ENCODE data around the gene TNFRSF4.

Gene TNFRSF4

DNA sequence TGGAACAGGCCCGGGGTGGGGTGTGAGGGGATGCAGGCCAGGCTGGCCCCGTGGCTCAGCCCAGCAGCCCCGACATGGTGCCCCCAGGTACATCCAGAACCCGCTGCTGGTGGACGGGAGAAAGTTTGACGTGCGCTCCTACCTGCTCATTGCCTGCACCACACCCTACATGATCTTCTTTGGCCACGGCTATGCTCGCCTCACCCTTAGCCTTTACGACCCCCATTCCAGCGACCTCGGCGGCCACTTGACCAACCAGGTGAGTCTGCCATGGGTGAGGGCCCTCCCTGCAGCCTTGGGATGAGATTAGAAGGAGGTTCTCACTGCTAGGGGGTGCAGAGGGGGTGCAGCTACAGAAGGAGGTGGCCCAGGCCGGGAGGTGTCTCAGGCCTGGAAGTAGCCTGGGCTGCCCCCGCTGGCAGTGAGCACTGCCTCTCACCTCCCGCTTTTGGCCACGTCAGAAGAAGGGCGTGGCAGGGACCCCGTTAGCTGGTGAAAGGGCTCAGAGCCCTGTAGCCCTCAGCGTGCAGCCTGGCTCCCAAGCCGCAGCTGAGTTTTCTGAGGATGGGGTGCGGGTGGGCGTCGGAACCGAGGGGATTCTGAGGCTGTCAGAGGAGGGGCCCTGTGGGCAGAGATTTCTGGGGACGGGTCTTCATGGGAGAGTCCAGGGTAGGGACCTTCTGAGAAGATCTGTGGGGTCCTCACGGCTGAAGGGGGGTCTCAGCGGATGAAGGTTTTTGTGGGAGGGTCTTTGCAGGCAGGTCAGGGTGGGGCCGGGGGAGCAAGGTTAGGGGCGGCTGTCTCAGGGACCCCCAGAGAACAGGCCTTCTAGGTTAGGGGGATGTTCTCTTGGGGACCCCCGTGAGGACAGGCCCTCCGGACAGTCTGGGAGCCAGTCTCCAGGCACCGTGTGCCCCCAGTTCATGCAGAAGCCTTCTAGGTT, 29.8 kb downstream of the TNFRSF4 start:
- no peak overlapping the region for H3K4me3 ChIP-seq (replicated peaks; ENCODE audit: low read depth, low read length)
- DNase-seq (ENCODE audit: extremely low read depth, low read depth), result no peak
- TF ChIP-seq, protein P1, sequence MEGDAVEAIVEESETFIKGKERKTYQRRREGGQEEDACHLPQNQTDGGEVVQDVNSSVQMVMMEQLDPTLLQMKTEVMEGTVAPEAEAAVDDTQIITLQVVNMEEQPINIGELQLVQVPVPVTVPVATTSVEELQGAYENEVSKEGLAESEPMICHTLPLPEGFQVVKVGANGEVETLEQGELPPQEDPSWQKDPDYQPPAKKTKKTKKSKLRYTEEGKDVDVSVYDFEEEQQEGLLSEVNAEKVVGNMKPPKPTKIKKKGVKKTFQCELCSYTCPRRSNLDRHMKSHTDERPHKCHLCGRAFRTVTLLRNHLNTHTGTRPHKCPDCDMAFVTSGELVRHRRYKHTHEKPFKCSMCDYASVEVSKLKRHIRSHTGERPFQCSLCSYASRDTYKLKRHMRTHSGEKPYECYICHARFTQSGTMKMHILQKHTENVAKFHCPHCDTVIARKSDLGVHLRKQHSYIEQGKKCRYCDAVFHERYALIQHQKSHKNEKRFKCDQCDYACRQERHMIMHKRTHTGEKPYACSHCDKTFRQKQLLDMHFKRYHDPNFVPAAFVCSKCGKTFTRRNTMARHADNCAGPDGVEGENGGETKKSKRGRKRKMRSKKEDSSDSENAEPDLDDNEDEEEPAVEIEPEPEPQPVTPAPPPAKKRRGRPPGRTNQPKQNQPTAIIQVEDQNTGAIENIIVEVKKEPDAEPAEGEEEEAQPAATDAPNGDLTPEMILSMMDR (IDR thresholded peaks at IDR 0.05; ENCODE audit: low read depth, low read length, missing control alignments), result no peak

DNA sequence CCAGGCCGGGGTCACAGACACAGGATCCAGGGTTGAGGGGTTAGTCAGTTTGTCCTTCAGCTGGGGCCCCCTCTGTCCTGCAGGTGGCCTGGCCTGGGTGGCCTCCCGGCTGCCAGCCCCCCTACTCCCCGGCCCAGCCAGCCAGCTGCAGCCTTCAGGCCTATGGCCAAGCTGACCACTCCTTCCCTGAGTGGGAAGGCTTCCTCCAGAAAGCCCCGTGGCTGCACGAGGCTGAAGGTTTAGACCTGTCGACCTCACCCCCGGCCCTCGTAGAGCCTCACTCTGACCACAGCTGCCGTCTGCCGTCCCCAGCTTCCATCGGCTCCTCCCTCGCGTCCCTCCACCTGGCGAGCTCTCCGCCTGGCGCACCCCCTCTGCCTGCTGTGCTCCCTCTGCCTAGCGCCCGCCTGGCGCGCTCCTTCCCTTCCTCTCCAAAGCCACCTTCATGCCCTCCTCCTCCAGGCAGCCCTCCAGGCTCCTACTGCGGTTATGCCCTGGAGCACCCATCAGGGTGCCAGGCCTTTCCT, 30.7 kb downstream of the TNFRSF4 start:
- DNase-seq (ENCODE audit: extremely low read depth, low read depth), result no peak
- no peak overlapping the region for H3K4me3 ChIP-seq (replicated peaks; ENCODE audit: low read depth, low read length)
- TF ChIP-seq, protein P1 (IDR thresholded peaks at IDR 0.05; ENCODE audit: low read depth, low read length, missing control alignments), result no peak

DNA sequence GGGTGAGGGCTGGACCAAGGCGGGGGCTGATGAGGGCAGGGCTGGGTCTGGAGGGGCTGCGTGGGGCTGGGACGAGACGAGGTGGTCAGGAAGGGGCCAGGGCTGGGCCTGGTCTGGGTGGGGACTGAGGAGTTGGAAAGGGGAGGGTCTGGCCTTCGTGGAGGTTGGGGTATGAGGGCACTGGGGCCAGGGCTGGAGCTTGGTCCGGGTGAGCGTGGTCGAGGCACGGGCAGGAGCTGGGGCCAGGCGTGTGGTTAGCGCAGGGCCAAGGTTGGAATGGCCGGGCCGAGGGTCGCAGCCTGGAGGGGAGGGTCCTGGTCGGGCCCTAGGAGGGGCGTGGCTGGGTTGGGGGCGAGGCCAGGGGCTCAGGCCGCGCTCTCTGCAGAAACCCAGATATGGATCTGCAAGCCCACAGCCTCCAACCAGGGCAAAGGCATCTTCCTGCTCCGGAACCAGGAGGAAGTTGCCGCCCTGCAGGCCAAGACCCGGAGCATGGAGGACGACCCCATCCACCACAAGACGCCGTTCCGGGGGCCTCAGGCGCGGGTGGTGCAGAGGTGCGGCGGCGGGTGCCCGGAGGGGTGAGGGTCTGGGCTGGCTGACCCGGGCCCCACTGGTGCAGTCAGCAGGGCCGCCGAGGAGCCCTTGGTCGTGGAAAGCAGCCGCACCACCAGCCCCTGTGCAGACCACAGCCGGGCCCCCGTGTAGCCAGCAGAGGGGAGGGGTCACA, 31.3 kb downstream of the TNFRSF4 start:
- TF ChIP-seq, protein P1 (IDR thresholded peaks at IDR 0.05; ENCODE audit: low read depth, low read length, missing control alignments), result no peak
- no peak for DNase-seq (ENCODE audit: extremely low read depth, low read depth)
- H3K4me3 ChIP-seq (replicated peaks; ENCODE audit: low read depth, low read length), result no peak overlapping the region

DNA sequence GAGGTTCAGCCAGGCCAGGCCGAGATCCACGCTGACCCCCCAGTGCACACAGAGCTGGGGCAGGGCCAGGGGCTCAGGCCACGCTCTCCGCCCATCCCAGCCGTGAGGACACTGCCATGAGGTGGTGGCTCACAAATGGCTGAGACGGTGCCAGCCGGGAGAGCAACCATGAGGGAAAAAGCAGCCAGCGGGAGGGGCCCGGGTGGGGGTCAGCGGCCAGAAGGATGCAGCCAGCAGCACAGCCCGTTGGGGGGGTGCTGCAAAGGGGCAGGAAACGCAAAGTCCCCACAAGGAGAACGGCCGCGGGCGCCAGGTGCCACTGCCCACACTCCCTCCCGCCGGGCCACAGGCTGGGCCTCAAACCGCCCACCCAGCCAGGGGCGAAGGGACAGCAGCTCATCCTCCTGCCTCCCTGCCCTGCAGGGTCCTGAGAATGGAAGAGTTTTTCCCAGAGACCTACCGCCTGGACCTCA, 32.0 kb downstream of the TNFRSF4 start:
- H3K4me3 ChIP-seq (replicated peaks; ENCODE audit: low read depth, low read length), result no peak overlapping the region
- TF ChIP-seq, protein P1 (IDR thresholded peaks at IDR 0.05; ENCODE audit: low read depth, low read length, missing control alignments), result no peak
- no peak for DNase-seq (ENCODE audit: extremely low read depth, low read depth)

DNA sequence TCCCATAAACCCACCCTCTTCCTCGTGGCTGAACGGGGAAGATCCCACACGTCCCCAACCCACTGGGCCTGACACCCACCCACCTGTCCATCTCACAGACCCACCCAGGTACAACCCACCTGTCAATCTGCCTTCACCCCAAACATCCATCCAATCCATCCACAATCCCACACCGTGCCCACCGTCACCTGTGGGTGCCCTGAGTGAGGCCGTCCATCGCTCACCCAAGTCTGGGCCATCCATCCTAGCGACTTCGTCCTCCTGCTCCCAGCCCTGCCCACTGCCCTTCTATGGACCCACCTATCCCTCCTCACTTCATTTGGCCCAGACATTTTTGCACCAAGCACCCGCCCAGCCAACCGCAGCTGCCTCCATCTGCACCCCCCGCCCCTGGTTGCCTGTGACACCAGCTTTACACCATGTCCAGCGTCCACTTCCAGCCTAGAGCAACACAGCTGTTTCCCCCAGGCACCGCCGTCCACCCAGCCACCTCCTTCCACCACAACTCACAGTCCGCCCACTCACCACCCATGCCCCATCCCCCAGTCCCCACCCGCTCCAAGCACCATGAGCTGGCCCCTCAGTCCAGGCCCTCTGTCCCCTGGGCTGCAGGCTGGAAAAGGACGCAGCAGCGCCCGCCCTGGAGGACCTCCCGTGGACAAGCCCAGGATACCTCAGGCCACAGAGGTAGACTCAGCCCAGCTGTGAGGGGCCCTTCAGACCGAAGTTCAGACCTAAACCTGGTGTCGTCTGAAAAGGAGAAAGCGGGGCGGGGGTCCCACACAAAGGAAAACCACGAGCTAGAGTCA, 32.6 kb downstream of the TNFRSF4 start:
- H3K4me3 ChIP-seq (replicated peaks; ENCODE audit: low read depth, low read length), result no peak overlapping the region
- TF ChIP-seq, protein P1 (IDR thresholded peaks at IDR 0.05; ENCODE audit: low read depth, low read length, missing control alignments), result no peak
- no peak for DNase-seq (ENCODE audit: extremely low read depth, low read depth)

Data from HFF-Myc (cell line).